ENCODE measurements around the gene ENOPH1. TPM values are rescaled to one million over a fixed set of nuclear protein-coding genes. Genes with fewer than 3 reads are reported as not detected.
"Not testable (repeated sequence)": the region's sequence is repeated elsewhere in the genome, so short reads cannot be mapped to it uniquely, and the experiment has no call there.

ENOPH1 gene
- total RNA-seq, 4 donors from 2014 or later: 19.8 to 32.4 (median 23.8) TPM

DNA sequence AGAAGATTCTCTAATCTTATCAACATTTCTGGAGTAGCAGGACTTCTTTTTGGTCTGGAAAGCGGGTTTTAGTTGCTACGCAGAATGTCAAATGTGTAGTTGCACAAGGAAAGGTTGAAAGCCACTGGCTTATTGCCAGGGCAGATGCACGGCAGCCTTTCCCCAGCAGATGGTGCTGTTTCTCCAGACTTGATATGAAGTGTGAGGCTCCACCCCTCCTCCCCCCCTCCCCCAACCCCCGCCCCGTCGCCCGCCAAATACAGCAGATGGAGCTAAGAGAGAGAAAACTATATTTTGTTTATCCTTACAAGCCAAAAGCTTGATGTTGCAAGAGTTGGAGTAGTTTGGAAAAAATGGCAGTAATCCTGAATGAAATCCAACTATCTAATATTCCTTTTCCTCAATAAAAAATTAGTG is 32.0 kb downstream of the ENOPH1 start:
- WGBS, 2 donors (ENCODE audit: low coverage in 1 of 2): 0 to 4% methylated on average over 4 to 7 of the region's 7 CpGs
- no peak overlapping the region for H3K4me3 ChIP-seq
- H3K27ac ChIP-seq: peak overlapping the region in 1 of 4 donors; percentile 15
- no peak for TF ChIP-seq POLR2A (IDR thresholded peaks at IDR 0.05)
- TF ChIP-seq EP300 (IDR thresholded peaks at IDR 0.05): no peak
- peak; percentile 86 for TF ChIP-seq POLR2AphosphoS5 (IDR thresholded peaks at IDR 0.05)
- peak; percentile 74 to 96 (median 86) for TF ChIP-seq CTCF (IDR thresholded peaks at IDR 0.05)
- H3K9me3 ChIP-seq: no peaks in the 10 kb centered on the region
- ATAC-seq: peak; percentile 91
- peaks cover 0 to 14% (median 0%) of the 10 kb centered on the region in 3 donors for H3K4me1 ChIP-seq
- H3K27me3 ChIP-seq: no peaks in the 10 kb centered on the region
- H3K36me3 ChIP-seq: peaks cover 0 to 32% of the 10 kb centered on the region in 2 donors

- Histone ChIP-seq H3K4me1 (peaks cover 0 to 14% (median 0%) of the 10 kb centered on the region in 3 donors), H3K27ac (peak overlapping the region in 1 of 4 donors; percentile 15)
- 100% methylated on average over 1 of the region's 1 CpG for WGBS, 2 donors (ENCODE audit: low coverage in 1 of 2)
These were observed 32.8 kb downstream of the ENOPH1 start for GRCh38 chr4:82463221-82463620.

GRCh38 chr4:82467471-82467870 is 37.1 kb downstream of the ENOPH1 start:
- 52 to 56% methylated on average over 3 of the region's 3 CpGs for WGBS, 2 donors (ENCODE audit: low coverage in 1 of 2)
- no peak for ATAC-seq
- Histone ChIP-seq H3K27ac (no peak overlapping the region), H3K27me3 (no peaks in the 10 kb centered on the region), H3K36me3 (no peaks in the 10 kb centered on the region), H3K4me1 (peaks cover 0 to 9% (median 0%) of the 10 kb centered on the region in 3 donors), H3K4me3 (no peak overlapping the region), H3K9me3 (no peaks in the 10 kb centered on the region)
- TF ChIP-seq EP300 (IDR thresholded peaks at IDR 0.05) (no peak), POLR2AphosphoS5 (IDR thresholded peaks at IDR 0.05) (no peak), POLR2A (IDR thresholded peaks at IDR 0.05) (no peak), CTCF (IDR thresholded peaks at IDR 0.05) (no peak)

More at GRCh38 chr4:82463221-82463620, 32.8 kb downstream of the ENOPH1 start:
- Histone ChIP-seq H3K36me3 (peaks cover 0 to 24% of the 10 kb centered on the region in 2 donors), H3K9me3 (no peaks in the 10 kb centered on the region), H3K4me3 (no peak overlapping the region), H3K27me3 (no peaks in the 10 kb centered on the region)
- ATAC-seq: no peak
- TF ChIP-seq POLR2AphosphoS5 (IDR thresholded peaks at IDR 0.05): no peak
- TF ChIP-seq CTCF (IDR thresholded peaks at IDR 0.05): no peak
- TF ChIP-seq POLR2A (IDR thresholded peaks at IDR 0.05): no peak
- no peak for TF ChIP-seq EP300 (IDR thresholded peaks at IDR 0.05)

DNA sequence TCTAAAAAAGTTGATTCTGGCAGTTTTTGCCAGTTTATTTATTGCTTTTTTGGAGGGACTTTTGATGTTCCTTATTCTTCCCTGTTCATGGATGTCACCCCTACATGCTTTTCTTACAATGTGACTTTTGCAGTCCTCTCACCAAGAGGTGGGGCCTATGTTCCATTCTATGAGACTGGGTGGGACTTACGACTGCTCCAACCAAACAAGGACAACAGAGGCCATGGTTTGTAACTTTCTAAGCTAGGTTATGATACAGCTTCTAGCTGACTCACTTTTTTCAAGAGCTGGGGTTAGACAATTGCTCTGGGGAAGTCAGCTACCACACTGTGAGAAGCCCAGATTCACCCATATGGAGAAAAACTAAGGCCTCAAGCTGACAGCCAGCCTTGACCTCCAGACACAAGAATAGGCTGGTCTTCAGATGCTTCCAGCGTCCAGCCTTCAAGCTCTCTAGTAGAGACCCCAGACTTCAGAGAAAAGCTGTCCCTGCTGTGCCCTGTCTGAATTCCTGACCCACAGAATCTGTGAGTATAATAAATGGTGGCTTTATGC is 39.5 kb downstream of the ENOPH1 start:
- Histone ChIP-seq H3K9me3 (no peaks in the 10 kb centered on the region), H3K27me3 (no peaks in the 10 kb centered on the region), H3K27ac (no peak overlapping the region), H3K4me1 (no peaks in the 10 kb centered on the region), H3K4me3 (no peak overlapping the region), H3K36me3 (no peaks in the 10 kb centered on the region)
- TF ChIP-seq CTCF (IDR thresholded peaks at IDR 0.05) (no peak), POLR2AphosphoS5 (IDR thresholded peaks at IDR 0.05) (no peak), POLR2A (IDR thresholded peaks at IDR 0.05) (no peak), EP300 (IDR thresholded peaks at IDR 0.05) (no peak)
- WGBS, 2 donors (ENCODE audit: low coverage in 1 of 2): 50 to 100% methylated on average over 1 of the region's 2 CpGs
- ATAC-seq: no peak

DNA sequence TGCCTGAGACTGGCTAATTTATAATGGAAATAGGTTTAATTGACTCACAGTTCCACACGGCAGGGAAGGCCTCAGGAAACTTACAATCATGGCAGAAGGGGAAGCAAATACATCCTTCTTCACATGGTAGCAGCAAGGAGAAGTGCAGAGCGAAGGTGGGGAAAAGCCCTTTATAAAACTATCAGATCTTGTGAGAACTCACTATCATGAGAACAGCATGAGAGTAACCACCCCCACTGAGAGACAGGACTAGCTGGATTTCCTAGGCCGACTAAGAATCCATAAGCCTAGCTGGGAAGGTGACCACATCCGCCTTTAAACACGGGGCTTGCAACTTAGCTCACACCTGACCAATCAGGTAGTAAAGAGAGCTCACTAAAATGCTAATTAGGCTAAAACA is 42.7 kb downstream of the ENOPH1 start:
- H3K27ac ChIP-seq, H3K4me1 ChIP-seq, H3K36me3 ChIP-seq, ATAC-seq, H3K27me3 ChIP-seq, H3K4me3 ChIP-seq, H3K9me3 ChIP-seq: not testable (repeated sequence)
- WGBS, 2 donors (ENCODE audit: low coverage in 1 of 2): 57 to 68% methylated on average over 4 to 5 of the region's 5 CpGs

Data from gastroesophageal sphincter (tissue), 4 donors.